HEK293 (cell line): Measurements from ENCODE around the gene EML4.

Source experiments
- FEZF1 ChIP-seq: fragments of 450-650 bp; formaldehyde crosslinking; IDR thresholded peaks from 2 replicates; pipeline ENCODE4 v1.5.1; 2016; ENCODE audit warnings: missing biosample characterization, missing genetic modification characterization
- HOXA7 ChIP-seq: sonication (generic); formaldehyde crosslinking; IDR thresholded peaks from 2 replicates; pipeline ENCODE4 v1.8.1; 2022; ENCODE audit warnings: missing genetic modification reagents, borderline replicate concordance
- HOXD13 ChIP-seq: sonication (generic); formaldehyde crosslinking; IDR thresholded peaks from 2 replicates; pipeline ENCODE4 v1.8.0; 2022; ENCODE audit warnings: missing genetic modification reagents, borderline replicate concordance
- INSM2 ChIP-seq: fragments of 450-650 bp; formaldehyde crosslinking; IDR thresholded peaks from 2 replicates; pipeline ENCODE4 v1.5.1; 2016; ENCODE audit warnings: missing biosample characterization, missing genetic modification characterization
- KLF10 ChIP-seq: fragments of 450-650 bp; IDR thresholded peaks from 2 replicates; pipeline ENCODE4 v1.5.1; 2018; ENCODE audit warnings: missing biosample characterization, mild to moderate bottlenecking, missing genetic modification characterization
- KLF9 ChIP-seq: fragments of 450-650 bp; formaldehyde crosslinking; IDR thresholded peaks from 2 replicates; pipeline ENCODE4 v1.5.1; 2016; ENCODE audit warnings: missing biosample characterization, missing genetic modification characterization, low read depth
- REPIN1 ChIP-seq: fragments of 450-650 bp; formaldehyde crosslinking; IDR thresholded peaks from 2 replicates; pipeline ENCODE4 v1.5.1; 2017; ENCODE audit warnings: missing biosample characterization, missing genetic modification characterization, low read depth
- SETDB1 ChIP-seq: IDR thresholded peaks from one replicate; pipeline ENCODE4 v1.6.1; 2017; ENCODE audit warnings: mild to moderate bottlenecking, low read length, moderate library complexity, mixed read lengths; ENCODE audit not compliant: insufficient read length
- TCF7L2 ChIP-seq: IDR thresholded peaks from 2 replicates; pipeline ENCODE4 v1.6.1; 2011; ENCODE audit warnings: low read depth, mild to moderate bottlenecking, inconsistent platforms, low read length, moderate library complexity, borderline replicate concordance
- TRIM28 ChIP-seq: IDR thresholded peaks from 2 replicates; pipeline ENCODE4 v1.6.1; 2011; ENCODE audit warnings: low read length, control low read depth, borderline replicate concordance
- WT1 ChIP-seq: fragments of 450-650 bp; formaldehyde crosslinking; IDR thresholded peaks from 2 replicates; pipeline ENCODE4 v1.5.1; 2016; ENCODE audit warnings: missing biosample characterization, missing genetic modification characterization
- ZBTB17 ChIP-seq: fragments of 450-650 bp; formaldehyde crosslinking; IDR thresholded peaks from 2 replicates; pipeline ENCODE4 v1.5.1; 2016; ENCODE audit warnings: missing biosample characterization, missing genetic modification characterization
- ZBTB21 ChIP-seq: fragments of 450-650 bp; formaldehyde crosslinking; IDR thresholded peaks from 2 replicates; pipeline ENCODE4 v1.5.1; 2017; ENCODE audit warnings: missing biosample characterization, missing genetic modification characterization
- ZIC2 ChIP-seq: fragments of 450-650 bp; formaldehyde crosslinking; IDR thresholded peaks from 2 replicates; pipeline ENCODE4 v1.5.1; 2016; ENCODE audit warnings: missing biosample characterization, missing genetic modification characterization
- ZNF138 ChIP-seq: fragments of 450-650 bp; formaldehyde crosslinking; IDR thresholded peaks from 2 replicates; pipeline ENCODE4 v1.5.1; 2016; ENCODE audit warnings: missing biosample characterization, missing genetic modification characterization, borderline replicate concordance
- ZNF146 ChIP-seq: fragments of 450-650 bp; formaldehyde crosslinking; IDR thresholded peaks from 2 replicates; pipeline ENCODE4 v1.5.1; 2016; ENCODE audit warnings: missing biosample characterization, missing genetic modification characterization
- ZNF16 ChIP-seq: fragments of 450-650 bp; formaldehyde crosslinking; IDR thresholded peaks from 2 replicates; pipeline ENCODE4 v1.5.1; 2016; ENCODE audit warnings: low read depth, missing biosample characterization, missing genetic modification characterization
- ZNF184 ChIP-seq: fragments of 450-650 bp; IDR thresholded peaks from 2 replicates; pipeline ENCODE4 v1.5.1; 2018; ENCODE audit warnings: missing biosample characterization, mild to moderate bottlenecking, missing genetic modification characterization
- ZNF2 ChIP-seq: fragments of 450-650 bp; formaldehyde crosslinking; IDR thresholded peaks from 2 replicates; pipeline ENCODE4 v1.5.1; 2016; ENCODE audit warnings: missing biosample characterization, missing genetic modification characterization
- ZNF221 ChIP-seq: fragments of 450-650 bp; formaldehyde crosslinking; IDR thresholded peaks from 2 replicates; pipeline ENCODE4 v1.5.1; 2017; ENCODE audit warnings: missing biosample characterization, missing genetic modification characterization, borderline replicate concordance
- ZNF24 ChIP-seq: fragments of 450-650 bp; formaldehyde crosslinking; IDR thresholded peaks from 2 replicates; pipeline ENCODE4 v1.5.1; 2016; ENCODE audit warnings: missing biosample characterization, missing genetic modification characterization
- ZNF324 ChIP-seq: fragments of 450-650 bp; formaldehyde crosslinking; IDR thresholded peaks from 2 replicates; pipeline ENCODE4 v1.5.1; 2016; ENCODE audit warnings: missing biosample characterization, missing genetic modification characterization
- ZNF341 ChIP-seq: fragments of 450-650 bp; formaldehyde crosslinking; IDR thresholded peaks from 2 replicates; pipeline ENCODE4; 2016; ENCODE audit warnings: low read depth, missing biosample characterization, missing genetic modification characterization
- ZNF629 ChIP-seq: fragments of 450-650 bp; formaldehyde crosslinking; IDR thresholded peaks from 2 replicates; pipeline ENCODE4 v1.5.1; 2017; ENCODE audit warnings: missing biosample characterization, missing genetic modification characterization
- ZNF660 ChIP-seq: fragments of 450-650 bp; IDR thresholded peaks from 2 replicates; pipeline ENCODE4 v1.5.1; 2018; ENCODE audit warnings: missing biosample characterization, mild to moderate bottlenecking, missing genetic modification characterization
- ZSCAN4 ChIP-seq: fragments of 450-650 bp; formaldehyde crosslinking; IDR thresholded peaks from 2 replicates; pipeline ENCODE4 v1.5.1; 2017; ENCODE audit warnings: missing biosample characterization, missing genetic modification characterization
- ZSCAN5A ChIP-seq: fragments of 450-650 bp; formaldehyde crosslinking; IDR thresholded peaks from 2 replicates; pipeline ENCODE4 v1.5.1; 2016; ENCODE audit warnings: missing biosample characterization, missing genetic modification characterization
- TF ChIP-seq, protein P1 (sequence below): fragments of 450-650 bp; formaldehyde crosslinking; IDR thresholded peaks from 2 replicates; pipeline ENCODE4 v1.5.1; 2017; ENCODE audit warnings: missing biosample characterization, missing genetic modification characterization
- TF ChIP-seq, protein P2 (sequence below): fragments of 450-650 bp; formaldehyde crosslinking; IDR thresholded peaks from 2 replicates; pipeline ENCODE4 v1.5.1; 2016; ENCODE audit warnings: missing biosample characterization, missing genetic modification characterization
- TF ChIP-seq, protein P3 (sequence below): fragments of 450-650 bp; formaldehyde crosslinking; IDR thresholded peaks from 2 replicates; pipeline ENCODE4 v1.5.1; 2016; ENCODE audit warnings: missing biosample characterization, missing genetic modification characterization

Gene EML4

GRCh38 chr2:42132966-42133641 is 36.0 kb upstream of the EML4 start (continued):
- TF ChIP-seq INSM2 (peak; percentile 83), ZNF184 (tag by site-specific recombination) (peak; percentile 38; the same call in 1 of the 2 replicates), ZNF146 (tag by site-specific recombination) (0 out of 2 replicates have a peak, but pooled peaks have one; percentile 24), HOXD13 (CRISPR knock-in tag) (peak; percentile 87; the same call in 1 of the 2 replicates), ZNF221 (no peak), ZNF660 (tag by site-specific recombination) (0 out of 2 replicates have a peak, but pooled peaks have one; percentile 41), ZNF24 (peak; percentile 88), WT1 (tag by site-specific recombination) (peak; percentile 86), ZSCAN4 (peak; percentile 59), ZNF324 (tag by site-specific recombination) (peak; percentile 33; the same call in 1 of the 2 replicates), ZBTB17 (tag by site-specific recombination) (peak; percentile 97), REPIN1 (no peak), SETDB1 (no peak), FEZF1 (tag by site-specific recombination) (peak; percentile 97), ZNF341 (tag by site-specific recombination) (peak; percentile 72), ZIC2 (tag by site-specific recombination) (peak; percentile 97), ZNF16 (tag by site-specific recombination) (no peak), TRIM28 (peak; percentile 98), KLF9 (tag by site-specific recombination) (0 out of 2 replicates have a peak, but pooled peaks have one; percentile 25), ZNF629 (tag by site-specific recombination) (peak; percentile 95), ZSCAN5A (tag by site-specific recombination) (0 out of 2 replicates have a peak, but pooled peaks have one; percentile 33), TCF7L2 (peak; percentile 97), HOXA7 (CRISPR knock-in tag) (no peak), ZBTB21 (tag by site-specific recombination) (peak; percentile 73), ZNF2 (tag by site-specific recombination) (peak; percentile 64; the same call in 1 of the 2 replicates), KLF10 (peak; percentile 45), ZNF138 (tag by site-specific recombination) (no peak)
- TF ChIP-seq, protein P1, sequence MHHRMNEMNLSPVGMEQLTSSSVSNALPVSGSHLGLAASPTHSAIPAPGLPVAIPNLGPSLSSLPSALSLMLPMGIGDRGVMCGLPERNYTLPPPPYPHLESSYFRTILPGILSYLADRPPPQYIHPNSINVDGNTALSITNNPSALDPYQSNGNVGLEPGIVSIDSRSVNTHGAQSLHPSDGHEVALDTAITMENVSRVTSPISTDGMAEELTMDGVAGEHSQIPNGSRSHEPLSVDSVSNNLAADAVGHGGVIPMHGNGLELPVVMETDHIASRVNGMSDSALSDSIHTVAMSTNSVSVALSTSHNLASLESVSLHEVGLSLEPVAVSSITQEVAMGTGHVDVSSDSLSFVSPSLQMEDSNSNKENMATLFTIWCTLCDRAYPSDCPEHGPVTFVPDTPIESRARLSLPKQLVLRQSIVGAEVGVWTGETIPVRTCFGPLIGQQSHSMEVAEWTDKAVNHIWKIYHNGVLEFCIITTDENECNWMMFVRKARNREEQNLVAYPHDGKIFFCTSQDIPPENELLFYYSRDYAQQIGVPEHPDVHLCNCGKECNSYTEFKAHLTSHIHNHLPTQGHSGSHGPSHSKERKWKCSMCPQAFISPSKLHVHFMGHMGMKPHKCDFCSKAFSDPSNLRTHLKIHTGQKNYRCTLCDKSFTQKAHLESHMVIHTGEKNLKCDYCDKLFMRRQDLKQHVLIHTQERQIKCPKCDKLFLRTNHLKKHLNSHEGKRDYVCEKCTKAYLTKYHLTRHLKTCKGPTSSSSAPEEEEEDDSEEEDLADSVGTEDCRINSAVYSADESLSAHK (tag by site-specific recombination) = peak; percentile 84
- TF ChIP-seq, protein P2, sequence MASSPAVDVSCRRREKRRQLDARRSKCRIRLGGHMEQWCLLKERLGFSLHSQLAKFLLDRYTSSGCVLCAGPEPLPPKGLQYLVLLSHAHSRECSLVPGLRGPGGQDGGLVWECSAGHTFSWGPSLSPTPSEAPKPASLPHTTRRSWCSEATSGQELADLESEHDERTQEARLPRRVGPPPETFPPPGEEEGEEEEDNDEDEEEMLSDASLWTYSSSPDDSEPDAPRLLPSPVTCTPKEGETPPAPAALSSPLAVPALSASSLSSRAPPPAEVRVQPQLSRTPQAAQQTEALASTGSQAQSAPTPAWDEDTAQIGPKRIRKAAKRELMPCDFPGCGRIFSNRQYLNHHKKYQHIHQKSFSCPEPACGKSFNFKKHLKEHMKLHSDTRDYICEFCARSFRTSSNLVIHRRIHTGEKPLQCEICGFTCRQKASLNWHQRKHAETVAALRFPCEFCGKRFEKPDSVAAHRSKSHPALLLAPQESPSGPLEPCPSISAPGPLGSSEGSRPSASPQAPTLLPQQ (tag by site-specific recombination) = peak; percentile 75
- TF ChIP-seq, protein P3, sequence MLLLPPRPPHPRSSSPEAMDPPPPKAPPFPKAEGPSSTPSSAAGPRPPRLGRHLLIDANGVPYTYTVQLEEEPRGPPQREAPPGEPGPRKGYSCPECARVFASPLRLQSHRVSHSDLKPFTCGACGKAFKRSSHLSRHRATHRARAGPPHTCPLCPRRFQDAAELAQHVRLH (tag by site-specific recombination) = peak; percentile 86
